ENCODE results near the gene STIMATE. TPM values are rescaled to one million over a fixed set of nuclear protein-coding genes. Genes with fewer than 3 reads are reported as not detected.

STIMATE gene
- total and polyA plus RNA-seq, 2 donors from 2014 or later = 21.4 to 23.3 TPM

DNA sequence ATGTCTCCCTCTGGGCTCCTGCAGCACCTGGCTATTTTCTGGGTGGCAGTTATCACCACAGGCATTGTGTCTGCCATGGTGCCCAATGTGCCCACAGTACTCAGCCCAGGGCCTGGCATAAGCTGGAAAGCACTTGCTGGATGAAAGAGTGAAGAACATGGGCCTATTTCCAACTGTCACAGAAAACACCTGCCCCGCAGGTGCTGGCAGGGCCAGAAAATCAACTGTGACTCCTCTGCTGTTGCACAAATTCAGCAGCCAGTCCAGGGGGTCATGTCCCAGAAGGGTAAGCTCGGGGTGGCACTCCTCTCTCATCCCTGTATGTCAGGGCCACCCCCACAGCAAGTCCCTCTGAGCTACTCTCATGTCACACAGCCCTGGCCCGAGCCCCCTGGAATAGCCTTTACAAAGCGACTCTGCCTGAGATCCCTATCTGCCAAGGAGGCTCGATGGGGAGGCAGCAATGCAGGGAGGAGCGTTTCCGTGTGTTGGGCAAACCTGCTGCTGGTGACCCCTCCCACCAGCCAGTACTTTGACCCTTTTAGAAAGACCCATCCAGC is 85.8 kb downstream of the STIMATE start:
- no peaks in the 10 kb centered on the region for H3K36me3 ChIP-seq (ENCODE audit: control insufficient read depth in 2 of 3, insufficient read depth in 3 of 3, low read length in 3 of 3)
- intact Hi-C loops (cut with DNase I) = no loop called here
- no peaks in the 10 kb centered on the region for H3K4me1 ChIP-seq (ENCODE audit: control insufficient read depth in 2 of 3, insufficient read depth in 2 of 3, low read depth in 1 of 3, low read length in 3 of 3)
- no peaks in the 10 kb centered on the region for H3K9me3 ChIP-seq (ENCODE audit: control insufficient read depth in 2 of 3, insufficient read depth in 1 of 3, low read length in 3 of 3)
- no peak overlapping the region for H3K27ac ChIP-seq (ENCODE audit: low read depth in 2 of 2, low read length in 2 of 2)
- no peak for FAIRE-seq
- no peak overlapping the region for H3K4me3 ChIP-seq (ENCODE audit: low read length in 3 of 3)
- no peaks in the 10 kb centered on the region for H3K27me3 ChIP-seq (ENCODE audit: control insufficient read depth, insufficient read depth, low read length)
- DNase-seq = no peak
- TF ChIP-seq, protein P1, sequence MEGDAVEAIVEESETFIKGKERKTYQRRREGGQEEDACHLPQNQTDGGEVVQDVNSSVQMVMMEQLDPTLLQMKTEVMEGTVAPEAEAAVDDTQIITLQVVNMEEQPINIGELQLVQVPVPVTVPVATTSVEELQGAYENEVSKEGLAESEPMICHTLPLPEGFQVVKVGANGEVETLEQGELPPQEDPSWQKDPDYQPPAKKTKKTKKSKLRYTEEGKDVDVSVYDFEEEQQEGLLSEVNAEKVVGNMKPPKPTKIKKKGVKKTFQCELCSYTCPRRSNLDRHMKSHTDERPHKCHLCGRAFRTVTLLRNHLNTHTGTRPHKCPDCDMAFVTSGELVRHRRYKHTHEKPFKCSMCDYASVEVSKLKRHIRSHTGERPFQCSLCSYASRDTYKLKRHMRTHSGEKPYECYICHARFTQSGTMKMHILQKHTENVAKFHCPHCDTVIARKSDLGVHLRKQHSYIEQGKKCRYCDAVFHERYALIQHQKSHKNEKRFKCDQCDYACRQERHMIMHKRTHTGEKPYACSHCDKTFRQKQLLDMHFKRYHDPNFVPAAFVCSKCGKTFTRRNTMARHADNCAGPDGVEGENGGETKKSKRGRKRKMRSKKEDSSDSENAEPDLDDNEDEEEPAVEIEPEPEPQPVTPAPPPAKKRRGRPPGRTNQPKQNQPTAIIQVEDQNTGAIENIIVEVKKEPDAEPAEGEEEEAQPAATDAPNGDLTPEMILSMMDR (IDR thresholded peaks at IDR 0.05; ENCODE audit: borderline replicate concordance, extremely low read depth, insufficient read depth) = no peak
- no peak overlapping the region for H3K9ac ChIP-seq (ENCODE audit: low read length in 3 of 3)

DNA sequence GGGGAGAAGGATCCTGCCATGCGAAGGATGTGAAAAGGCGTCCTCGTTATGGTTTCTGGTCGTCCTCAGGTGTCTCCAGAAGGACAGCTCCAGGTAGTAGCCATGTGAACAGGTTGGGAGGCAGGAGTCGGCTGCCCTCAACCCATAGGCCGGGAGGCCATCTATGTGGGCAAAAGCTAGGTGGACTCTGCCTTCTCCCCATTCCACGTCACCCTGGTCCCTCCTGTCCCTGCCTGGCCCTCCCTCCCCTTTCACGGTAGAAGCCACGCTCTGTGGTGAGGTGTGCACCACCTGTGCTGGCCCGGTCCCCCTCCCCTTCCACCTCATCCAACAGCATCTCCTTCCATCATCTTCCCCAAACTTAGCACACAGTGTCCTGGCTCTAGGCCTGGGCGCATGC is 86.4 kb downstream of the STIMATE start:
- no peak overlapping the region for H3K27ac ChIP-seq (ENCODE audit: low read depth in 2 of 2, low read length in 2 of 2)
- no peaks in the 10 kb centered on the region for H3K36me3 ChIP-seq (ENCODE audit: control insufficient read depth in 2 of 3, insufficient read depth in 3 of 3, low read length in 3 of 3)
- intact Hi-C loops (cut with DNase I) = no loop called here
- H3K27me3 ChIP-seq (ENCODE audit: control insufficient read depth, insufficient read depth, low read length) = no peaks in the 10 kb centered on the region
- DNase-seq (no peak), FAIRE-seq (no peak)
- H3K9ac ChIP-seq (ENCODE audit: low read length in 3 of 3) = no peak overlapping the region
- TF ChIP-seq, protein P1 (IDR thresholded peaks at IDR 0.05; ENCODE audit: borderline replicate concordance, extremely low read depth, insufficient read depth) = no peak
- H3K4me3 ChIP-seq (ENCODE audit: low read length in 3 of 3) = no peak overlapping the region
- no peaks in the 10 kb centered on the region for H3K4me1 ChIP-seq (ENCODE audit: control insufficient read depth in 2 of 3, insufficient read depth in 2 of 3, low read depth in 1 of 3, low read length in 3 of 3)
- no peaks in the 10 kb centered on the region for H3K9me3 ChIP-seq (ENCODE audit: control insufficient read depth in 2 of 3, insufficient read depth in 1 of 3, low read length in 3 of 3)

DNA sequence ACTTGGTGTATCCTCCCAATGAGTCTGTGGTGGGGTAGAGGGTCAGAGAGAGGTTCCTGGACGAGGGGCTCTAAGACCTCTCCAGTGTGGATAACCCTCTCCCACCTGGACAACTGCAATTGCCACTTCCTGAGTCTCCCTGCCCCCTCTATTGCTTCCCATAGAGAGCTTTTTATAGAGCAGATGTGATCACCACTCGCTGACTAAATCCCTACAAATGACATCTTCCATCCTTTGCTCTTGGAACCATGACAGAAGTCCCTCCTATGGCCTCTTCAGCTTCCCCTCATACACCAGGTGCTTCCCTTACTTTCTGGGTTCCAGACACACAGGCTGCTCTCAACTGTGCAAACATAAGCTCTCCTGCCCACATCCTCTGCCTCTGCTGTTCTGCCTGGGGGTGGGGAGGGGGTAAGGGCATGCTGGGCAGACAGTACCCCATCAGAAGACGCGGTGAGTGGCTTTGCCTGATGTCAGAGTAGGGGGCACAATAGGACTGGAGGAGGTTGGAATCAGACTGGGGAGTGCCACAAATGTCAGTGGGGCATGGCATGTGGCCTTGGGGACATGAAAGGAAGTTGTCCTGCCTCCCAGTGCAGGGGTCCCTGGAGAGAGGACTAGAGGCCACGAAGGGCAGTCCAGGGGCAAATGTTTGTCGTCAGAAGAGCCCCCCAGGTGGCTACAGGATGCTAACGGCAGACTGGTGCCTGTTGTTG is 87.5 kb downstream of the STIMATE start:
- no peak overlapping the region for H3K4me3 ChIP-seq (ENCODE audit: low read length in 3 of 3)
- TF ChIP-seq, protein P1 (IDR thresholded peaks at IDR 0.05; ENCODE audit: borderline replicate concordance, extremely low read depth, insufficient read depth) = no peak

More for the DNA sequence above, 87.5 kb downstream of the STIMATE start:
- Histone ChIP-seq H3K27me3 (ENCODE audit: control insufficient read depth, insufficient read depth, low read length) (no peaks in the 10 kb centered on the region), H3K36me3 (ENCODE audit: control insufficient read depth in 2 of 3, insufficient read depth in 3 of 3, low read length in 3 of 3) (no peaks in the 10 kb centered on the region), H3K4me1 (ENCODE audit: control insufficient read depth in 2 of 3, insufficient read depth in 2 of 3, low read depth in 1 of 3, low read length in 3 of 3) (no peaks in the 10 kb centered on the region), H3K9ac (ENCODE audit: low read length in 3 of 3) (no peak overlapping the region), H3K27ac (ENCODE audit: low read depth in 2 of 2, low read length in 2 of 2) (no peak overlapping the region), H3K9me3 (ENCODE audit: control insufficient read depth in 2 of 3, insufficient read depth in 1 of 3, low read length in 3 of 3) (no peaks in the 10 kb centered on the region)
- intact Hi-C loops (cut with DNase I) = no loop called here
- FAIRE-seq (no peak), DNase-seq (no peak)

Measured in kidney (tissue), 14 donors.